ENCODE measurements around the gene BRF1.
"Not testable (repeated sequence)": the region's sequence is repeated elsewhere in the genome, so short reads cannot be mapped to it uniquely, and the experiment has no call there.

Gene BRF1

GRCh38 chr14:105333613-105334364 lies 33.0 kb upstream of the BRF1 start:
- FAIRE-seq = no peak

GRCh38 chr14:105333020-105333490 lies 32.3 kb upstream of the BRF1 start:
- DNase-seq (ENCODE audit: insufficient read length, low spot score) (no peak), FAIRE-seq (no peak)

More at GRCh38 chr14:105333613-105334364, 33.0 kb upstream of the BRF1 start:
- no peak for DNase-seq (ENCODE audit: insufficient read length, low spot score)

- DNase-seq (ENCODE audit: insufficient read length, low spot score) (no peak), FAIRE-seq (no peak)
Observed at GRCh38 chr14:105332350-105332874, 31.6 kb upstream of the BRF1 start.

- DNase-seq (ENCODE audit: insufficient read length, low spot score) (no peak), FAIRE-seq (no peak)
Observed at GRCh38 chr14:105331575-105332349, 31.0 kb upstream of the BRF1 start.

- FAIRE-seq (no peak), DNase-seq (ENCODE audit: insufficient read length, low spot score) (peak; percentile 36)
Observed at GRCh38 chr14:105330491-105330895, 29.7 kb upstream of the BRF1 start.

- FAIRE-seq (no peak), DNase-seq (ENCODE audit: insufficient read length, low spot score) (no peak)
Observed at GRCh38 chr14:105329411-105330150, 28.8 kb upstream of the BRF1 start.

GRCh38 chr14:105328678-105329390 lies 28.0 kb upstream of the BRF1 start:
- DNase-seq (ENCODE audit: insufficient read length, low spot score) (no peak), FAIRE-seq (no peak)

GRCh38 chr14:105328070-105328677 lies 27.4 kb upstream of the BRF1 start:
- FAIRE-seq = no peak
- no peak for DNase-seq (ENCODE audit: insufficient read length, low spot score)

GRCh38 chr14:105327695-105328045 lies 26.9 kb upstream of the BRF1 start:
- DNase-seq (ENCODE audit: insufficient read length, low spot score); FAIRE-seq: not testable (repeated sequence)

- no peak for FAIRE-seq
Observed at GRCh38 chr14:105326891-105327694, 26.3 kb upstream of the BRF1 start.

GRCh38 chr14:105326568-105326867 lies 25.7 kb upstream of the BRF1 start:
- DNase-seq (ENCODE audit: insufficient read length, low spot score) (no peak), FAIRE-seq (no peak)

More at GRCh38 chr14:105326891-105327694, 26.3 kb upstream of the BRF1 start:
- no peak for DNase-seq (ENCODE audit: insufficient read length, low spot score)

GRCh38 chr14:105325716-105326567 lies 25.1 kb upstream of the BRF1 start:
- FAIRE-seq (no peak), DNase-seq (ENCODE audit: insufficient read length, low spot score) (no peak)

GRCh38 chr14:105325303-105325702 lies 24.5 kb upstream of the BRF1 start:
- no peak for DNase-seq (ENCODE audit: insufficient read length, low spot score)
- no peak for FAIRE-seq

GRCh38 chr14:105324871-105325270 lies 24.1 kb upstream of the BRF1 start:
- DNase-seq (ENCODE audit: insufficient read length, low spot score) (no peak), FAIRE-seq (no peak)

- DNase-seq (ENCODE audit: insufficient read length, low spot score) = no peak
- no peak for FAIRE-seq
Observed at GRCh38 chr14:105324080-105324778, 23.4 kb upstream of the BRF1 start.

- DNase-seq (ENCODE audit: insufficient read length, low spot score) = no peak
- FAIRE-seq = no peak
Observed at GRCh38 chr14:105323663-105324062, 22.9 kb upstream of the BRF1 start.

- DNase-seq (ENCODE audit: insufficient read length, low spot score) (no peak), FAIRE-seq (peak; percentile 60)
Observed at GRCh38 chr14:105322791-105323556, 22.2 kb upstream of the BRF1 start.
